Measurements from ENCODE around the gene TAX1BP1.
"Not testable (repeated sequence)": the region's sequence is repeated elsewhere in the genome, so short reads cannot be mapped to it uniquely, and the experiment has no call there.

The TAX1BP1 gene

GRCh38 chr7:27737616-27738015 lies 2.3 kb upstream of the TAX1BP1 start:
- in situ Hi-C loops (cut with HindIII; ENCODE audit: low sequenced_read_pairs): no loop called here

- in situ Hi-C loops (cut with HindIII; ENCODE audit: low sequenced_read_pairs): no loop called here
Observed at GRCh38 chr7:27739301-27739908, 557 bp upstream of the TAX1BP1 start.

GRCh38 chr7:27740449-27741086 lies 606 bp downstream of the TAX1BP1 start:
- in situ Hi-C loops (cut with HindIII; ENCODE audit: low sequenced_read_pairs): no loop called here

GRCh38 chr7:27742091-27742710 lies 2.2 kb downstream of the TAX1BP1 start:
- in situ Hi-C loops (cut with HindIII; ENCODE audit: low sequenced_read_pairs): not testable (repeated sequence)

- in situ Hi-C loops (cut with HindIII; ENCODE audit: low sequenced_read_pairs): no loop called here
Observed at GRCh38 chr7:27745064-27745583, 5.2 kb downstream of the TAX1BP1 start.

GRCh38 chr7:27746486-27746885 lies 6.5 kb downstream of the TAX1BP1 start:
- in situ Hi-C loops (cut with HindIII; ENCODE audit: low sequenced_read_pairs): no loop called here

- in situ Hi-C loops (cut with HindIII; ENCODE audit: low sequenced_read_pairs): no loop called here
Observed at GRCh38 chr7:27746978-27747377, 7.0 kb downstream of the TAX1BP1 start.

GRCh38 chr7:27747589-27748368 lies 7.8 kb downstream of the TAX1BP1 start:
- in situ Hi-C loops (cut with HindIII; ENCODE audit: low sequenced_read_pairs): no loop called here

- in situ Hi-C loops (cut with HindIII; ENCODE audit: low sequenced_read_pairs): no loop called here
Observed at GRCh38 chr7:27750316-27750715, 10.4 kb downstream of the TAX1BP1 start.

GRCh38 chr7:27751888-27752660 lies 12.1 kb downstream of the TAX1BP1 start:
- in situ Hi-C loops (cut with HindIII; ENCODE audit: low sequenced_read_pairs): no loop called here

- in situ Hi-C loops (cut with HindIII; ENCODE audit: low sequenced_read_pairs): no loop called here
Observed at GRCh38 chr7:27753863-27754262, 13.9 kb downstream of the TAX1BP1 start.

- in situ Hi-C loops (cut with HindIII; ENCODE audit: low sequenced_read_pairs): no loop called here
Observed at GRCh38 chr7:27756298-27756697, 16.3 kb downstream of the TAX1BP1 start.

- in situ Hi-C loops (cut with HindIII; ENCODE audit: low sequenced_read_pairs): no loop called here
Observed at GRCh38 chr7:27759491-27759890, 19.5 kb downstream of the TAX1BP1 start.

GRCh38 chr7:27762062-27762461 lies 22.1 kb downstream of the TAX1BP1 start:
- in situ Hi-C loops (cut with HindIII; ENCODE audit: low sequenced_read_pairs): no loop called here

- in situ Hi-C loops (cut with HindIII; ENCODE audit: low sequenced_read_pairs): no loop called here
Observed at GRCh38 chr7:27763983-27764508, 24.1 kb downstream of the TAX1BP1 start.

GRCh38 chr7:27765841-27766240 lies 25.9 kb downstream of the TAX1BP1 start:
- in situ Hi-C loops (cut with HindIII; ENCODE audit: low sequenced_read_pairs): no loop called here

- in situ Hi-C loops (cut with HindIII; ENCODE audit: low sequenced_read_pairs): no loop called here
Observed at GRCh38 chr7:27767374-27767773, 27.4 kb downstream of the TAX1BP1 start.

GRCh38 chr7:27771111-27771510 lies 31.1 kb downstream of the TAX1BP1 start:
- in situ Hi-C loops (cut with HindIII; ENCODE audit: low sequenced_read_pairs): no loop called here

- in situ Hi-C loops (cut with HindIII; ENCODE audit: low sequenced_read_pairs): no loop called here
Observed at GRCh38 chr7:27774717-27775328, 34.9 kb downstream of the TAX1BP1 start.

- in situ Hi-C loops (cut with HindIII; ENCODE audit: low sequenced_read_pairs): no loop called here
Observed at GRCh38 chr7:27775782-27776181, 35.8 kb downstream of the TAX1BP1 start.
